Suppressor macrophage treated with lipopolysaccharide for 4 hours (primary cell): ENCODE data around the gene RAB43.
"Not testable (repeated sequence)": the region's sequence is repeated elsewhere in the genome, so short reads cannot be mapped to it uniquely, and the experiment has no call there.

ENCODE experiments used
- DNase-seq: peaks from one replicate; pipeline ENCODE4 v3.0.0-alpha.2; 2020

RAB43 gene

DNA sequence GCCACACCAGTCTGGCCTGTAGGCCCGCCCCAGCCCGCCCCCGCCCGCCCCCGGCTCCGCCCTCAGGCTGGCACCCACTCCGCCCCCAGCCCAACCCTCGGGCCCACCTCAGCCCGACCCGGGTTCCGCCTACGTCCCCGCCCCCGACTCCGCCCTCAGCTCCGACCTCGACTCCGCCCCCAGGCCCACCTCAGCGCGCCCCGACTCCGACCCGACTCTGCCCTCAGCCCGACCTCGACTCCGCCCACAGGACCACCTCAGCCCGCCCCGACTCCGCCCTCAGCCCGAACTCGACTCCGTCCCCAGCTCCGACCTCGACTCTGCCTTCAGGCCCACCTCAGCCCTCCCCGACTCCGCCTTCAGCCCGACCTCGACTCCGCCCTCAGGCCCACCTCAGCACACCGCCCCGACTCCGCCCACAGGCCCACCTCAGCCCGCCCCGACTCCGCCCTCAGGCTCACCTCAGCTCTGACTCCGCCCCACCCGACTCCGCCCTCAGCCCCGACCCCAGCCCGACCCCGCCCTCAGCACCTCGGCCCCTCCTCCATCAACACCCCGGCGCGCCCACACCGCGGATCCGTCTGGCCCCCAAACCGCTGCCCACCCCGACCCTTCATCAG is at the start of gene RAB43:
RAB43 (minus strand) TSS at position 13 of the 620 bp plus-strand sequence. CDS start 315 bp downstream, outside the sequence.
- peak; percentile 68 for DNase-seq

DNA sequence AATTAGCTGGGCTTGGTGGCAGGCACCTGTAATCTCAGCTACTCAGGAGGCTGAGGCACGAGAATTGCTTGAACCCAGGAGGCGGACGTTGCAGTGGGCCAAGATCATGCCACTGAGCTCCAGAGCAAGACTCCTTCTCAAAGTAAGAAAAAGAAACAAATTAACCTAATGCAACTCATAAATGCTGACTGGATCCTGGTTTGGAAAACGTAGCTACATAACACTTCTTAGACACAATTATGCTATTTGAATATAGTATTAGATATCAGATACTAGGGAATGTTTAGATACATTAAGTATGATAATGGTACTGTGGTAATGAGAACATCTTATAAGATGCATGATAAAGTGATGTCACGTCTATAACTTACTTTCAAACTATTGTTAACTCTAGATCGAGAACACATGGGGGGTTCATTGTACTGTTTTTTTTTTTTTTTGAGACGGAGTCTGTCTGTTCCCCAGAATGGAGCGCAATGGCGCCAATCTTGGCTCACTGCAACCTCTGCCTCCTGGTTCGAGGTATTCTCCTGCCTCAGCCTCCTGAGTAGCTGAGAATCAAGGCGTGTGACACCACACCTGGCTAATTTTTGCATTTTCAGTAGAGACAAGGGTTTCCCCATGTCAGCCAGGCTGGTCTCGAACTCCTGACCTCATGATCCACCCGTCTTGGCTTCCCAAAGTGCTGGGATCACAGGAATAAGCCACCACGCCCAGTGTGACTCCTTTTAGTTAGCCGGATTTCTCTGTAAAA is 45.2 kb upstream of the RAB43 start:
- DNase-seq: no peak

DNA sequence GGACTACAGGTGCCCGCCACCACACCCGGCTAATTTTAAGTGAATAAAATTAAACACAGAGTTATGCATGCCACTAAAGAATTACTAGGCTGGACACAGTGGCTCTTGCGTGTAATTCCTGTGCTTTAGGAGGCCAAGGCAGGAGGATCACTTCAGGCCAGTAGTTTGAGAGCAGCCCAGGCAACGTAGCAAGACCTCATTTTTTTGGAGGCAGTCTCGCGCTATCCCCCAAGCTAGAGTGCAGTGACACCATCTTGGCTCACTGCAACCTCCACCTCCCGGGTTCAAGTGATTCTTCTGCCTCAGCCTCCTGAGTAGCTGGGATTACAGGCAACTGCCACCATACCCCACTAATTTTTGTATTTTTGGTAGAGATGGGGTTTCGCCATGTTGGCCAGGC is 44.0 kb upstream of the RAB43 start:
- not testable (repeated sequence) for DNase-seq

DNA sequence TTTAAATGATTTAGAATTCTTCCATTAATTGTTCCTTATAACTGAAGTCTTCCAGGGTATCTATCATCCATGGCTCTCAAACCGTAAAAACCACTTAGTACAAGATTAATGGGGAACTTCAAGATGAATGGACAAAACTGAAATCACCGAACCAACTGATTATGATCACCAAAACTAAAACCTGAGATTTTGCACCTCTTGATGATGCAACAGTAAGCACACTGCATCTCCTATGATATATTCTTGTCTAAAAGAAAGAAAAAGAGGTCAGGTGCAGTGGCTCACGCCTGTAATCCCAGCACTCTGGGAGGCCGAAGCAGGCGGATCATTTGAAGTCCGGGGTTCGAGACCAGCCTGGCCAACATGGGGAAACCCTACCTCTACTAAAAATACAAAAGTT is 42.9 kb upstream of the RAB43 start:
- no peak for DNase-seq

DNA sequence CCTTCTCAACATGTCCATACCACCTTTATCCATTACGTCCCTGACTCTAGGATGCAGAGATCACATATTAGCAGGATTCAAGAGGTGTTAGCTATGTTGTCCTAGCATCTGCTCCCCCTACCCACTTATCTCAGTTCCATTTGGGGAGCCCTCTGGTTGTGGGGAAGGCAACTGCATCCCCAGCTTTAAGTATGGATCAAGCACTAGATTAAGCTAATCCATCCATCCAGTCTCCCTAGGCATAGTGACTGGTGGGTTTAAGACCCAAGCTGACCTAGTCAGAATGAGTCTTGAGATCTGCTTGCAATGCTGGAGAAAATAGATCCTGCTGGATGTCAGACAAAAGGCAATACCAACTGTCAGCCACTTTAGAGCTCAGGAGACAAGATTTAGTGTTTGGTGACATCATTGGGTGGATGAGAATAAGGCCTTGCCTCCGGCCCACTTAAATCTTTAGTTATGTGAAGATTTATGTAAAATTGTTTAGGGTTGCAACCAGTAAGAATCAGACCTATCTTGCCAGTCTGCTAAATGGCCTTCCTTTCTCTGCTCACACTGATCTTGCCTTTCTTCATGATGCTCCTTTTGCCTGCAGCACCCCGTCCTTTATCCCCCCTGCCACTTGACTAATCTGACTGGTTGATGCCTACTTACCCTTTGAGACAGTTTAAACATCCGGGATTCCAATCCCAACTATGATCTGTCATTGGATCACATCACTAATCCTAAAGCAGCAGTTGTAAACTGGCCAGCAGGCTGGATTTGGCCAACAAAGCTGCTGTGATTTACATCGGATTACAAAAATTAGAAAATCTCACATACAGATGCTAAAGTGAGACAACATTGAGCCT is 41.4 kb upstream of the RAB43 start:
- DNase-seq: no peak

DNA sequence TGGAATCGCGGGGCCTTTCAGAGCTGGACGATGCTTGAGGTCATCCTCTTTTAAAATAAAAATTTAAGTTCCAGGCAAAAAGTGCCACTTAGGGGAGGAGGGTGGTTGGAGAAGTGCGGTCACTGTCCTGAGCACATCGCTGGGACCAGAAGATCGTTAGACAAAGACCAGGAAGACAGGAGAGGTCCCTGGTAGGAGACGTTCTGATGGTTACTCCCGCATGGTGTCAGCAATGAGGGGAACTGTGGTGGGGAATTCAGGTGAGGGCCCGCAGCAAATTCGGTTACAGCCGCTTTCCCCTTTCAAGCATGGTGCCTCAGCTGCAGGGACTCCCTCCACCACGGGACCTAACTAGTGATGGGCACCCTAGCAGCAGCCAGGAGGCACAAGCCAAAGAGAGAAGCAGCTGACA is 40.3 kb upstream of the RAB43 start:
- DNase-seq: peak; percentile 26

DNA sequence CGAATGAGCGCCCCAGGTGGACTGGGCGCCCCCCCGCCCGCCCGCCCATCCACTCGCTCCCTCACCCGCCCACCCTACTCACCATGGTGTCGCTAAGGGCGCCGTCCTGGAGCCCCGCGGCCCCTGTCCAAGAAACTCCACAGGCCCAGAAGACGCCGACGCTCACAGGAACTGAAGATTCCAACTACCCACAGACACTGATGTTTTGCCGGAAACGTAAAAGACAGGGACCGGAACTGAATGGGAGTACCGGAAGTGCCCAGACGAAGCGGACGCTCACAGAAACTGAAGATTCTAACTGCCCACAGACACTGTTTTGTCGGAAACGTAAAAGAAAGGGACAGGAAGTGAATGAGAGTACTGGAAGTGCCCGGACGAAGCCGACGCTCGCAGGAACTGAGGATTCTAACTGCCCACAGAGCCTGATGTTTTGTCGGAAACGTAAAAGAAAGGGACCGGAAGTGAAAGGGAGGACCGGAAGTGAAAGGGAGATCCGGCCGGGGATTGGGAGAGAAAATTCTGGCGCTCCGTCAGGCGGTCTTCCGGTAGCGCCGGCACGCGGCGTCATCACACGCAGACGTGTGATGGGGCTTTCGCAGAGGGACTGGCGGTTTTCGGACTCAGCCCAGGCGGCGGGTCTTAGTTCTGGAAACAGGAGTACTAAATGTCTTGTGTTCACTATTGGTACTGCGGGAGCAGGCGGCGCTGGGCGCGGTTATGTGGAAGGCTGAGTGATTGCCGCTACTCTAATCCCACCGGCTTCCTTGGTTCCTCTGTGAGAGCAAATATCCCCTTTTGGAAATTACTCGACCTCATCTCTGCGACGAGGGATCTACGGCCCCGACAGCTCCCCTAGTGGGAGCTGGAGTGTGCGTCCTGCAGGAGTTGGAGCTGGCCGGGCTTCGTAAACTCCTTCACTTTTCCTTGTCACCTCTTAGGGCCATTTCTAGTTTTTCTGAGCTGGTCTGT is 39.6 kb upstream of the RAB43 start, which contains the start of gene ISY1:
ISY1 (minus strand) TSS at position 173 of the 969 bp plus-strand sequence; CDS start at position 85, 88 bp downstream.
- DNase-seq: peak; percentile 97

DNA sequence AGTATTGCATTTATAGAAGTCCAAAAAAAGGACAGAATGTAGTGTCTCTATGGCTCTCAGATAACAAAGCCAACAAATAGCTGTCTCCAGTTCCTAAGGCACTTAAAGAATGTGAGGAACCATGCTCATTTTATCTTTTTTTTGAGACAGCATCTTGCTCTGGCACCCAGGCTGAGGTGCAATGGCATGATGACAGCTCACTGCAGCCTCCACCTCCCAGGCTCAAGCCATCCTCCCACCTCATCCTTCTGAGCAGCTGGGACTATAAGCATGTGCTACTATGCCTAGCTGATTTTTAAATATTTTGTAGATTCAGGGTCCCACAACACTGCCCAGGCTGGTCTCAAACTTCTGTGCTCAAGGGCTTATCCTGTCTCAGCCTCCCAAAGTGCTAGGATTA is 23.2 kb upstream of the RAB43 start:
- no peak for DNase-seq

DNA sequence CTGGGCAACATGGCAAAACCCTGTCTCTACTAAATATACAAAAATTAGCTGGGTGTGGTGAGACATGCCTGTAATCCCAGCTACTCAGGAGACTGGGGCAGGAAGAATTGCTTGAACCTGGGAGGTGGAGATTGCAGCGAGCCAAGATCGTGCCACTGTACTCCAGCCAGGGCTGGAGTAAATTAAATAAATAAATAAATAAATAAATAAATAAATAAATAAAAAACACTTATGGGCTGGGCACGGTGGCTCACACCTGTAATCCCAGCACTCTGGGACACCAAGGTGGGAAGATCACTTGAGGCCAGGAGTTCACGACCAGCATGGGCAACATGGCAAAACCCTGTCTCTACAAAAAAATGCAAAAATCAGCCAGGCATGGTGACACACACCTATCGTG is 19.4 kb upstream of the RAB43 start:
- DNase-seq: not testable (repeated sequence)

DNA sequence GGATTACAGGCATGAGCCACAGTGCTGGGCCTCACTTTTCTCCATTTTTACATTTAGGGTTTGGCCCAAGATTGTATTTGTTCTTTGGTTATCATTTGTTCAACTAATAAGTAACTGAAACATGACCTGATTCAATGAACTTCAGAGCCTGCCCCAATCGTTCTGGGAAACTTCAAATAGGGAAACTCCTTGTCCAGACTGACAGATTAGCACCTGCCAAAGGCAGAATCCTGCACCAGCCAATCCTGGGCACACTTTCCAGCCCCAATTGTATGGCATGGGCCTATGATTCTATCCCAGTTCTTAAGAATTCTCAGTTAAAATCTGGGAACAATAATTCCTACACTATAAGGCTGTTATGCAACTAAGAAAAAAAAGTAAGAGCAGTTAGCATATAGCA is 18.3 kb upstream of the RAB43 start:
- no peak for DNase-seq

DNA sequence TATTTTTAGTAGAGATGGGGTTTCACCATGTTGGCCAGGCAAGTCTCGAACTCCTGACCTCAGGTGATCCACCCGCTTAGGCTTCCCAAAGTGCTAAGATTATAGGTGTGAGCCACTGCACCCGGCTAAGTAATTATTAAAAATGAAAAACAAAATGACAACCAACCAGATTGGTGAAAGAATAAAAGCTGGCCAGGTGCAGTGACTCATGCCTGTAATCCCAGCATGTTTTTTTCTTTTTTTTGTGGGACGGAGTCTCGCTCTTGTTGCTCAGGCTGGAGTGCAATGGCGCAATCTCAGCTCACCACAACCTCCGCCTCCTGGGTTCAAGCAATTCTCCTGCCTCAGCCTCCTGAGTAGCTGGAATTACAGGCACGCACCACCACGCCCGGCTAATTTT is 14.7 kb upstream of the RAB43 start:
- DNase-seq: not testable (repeated sequence)

DNA sequence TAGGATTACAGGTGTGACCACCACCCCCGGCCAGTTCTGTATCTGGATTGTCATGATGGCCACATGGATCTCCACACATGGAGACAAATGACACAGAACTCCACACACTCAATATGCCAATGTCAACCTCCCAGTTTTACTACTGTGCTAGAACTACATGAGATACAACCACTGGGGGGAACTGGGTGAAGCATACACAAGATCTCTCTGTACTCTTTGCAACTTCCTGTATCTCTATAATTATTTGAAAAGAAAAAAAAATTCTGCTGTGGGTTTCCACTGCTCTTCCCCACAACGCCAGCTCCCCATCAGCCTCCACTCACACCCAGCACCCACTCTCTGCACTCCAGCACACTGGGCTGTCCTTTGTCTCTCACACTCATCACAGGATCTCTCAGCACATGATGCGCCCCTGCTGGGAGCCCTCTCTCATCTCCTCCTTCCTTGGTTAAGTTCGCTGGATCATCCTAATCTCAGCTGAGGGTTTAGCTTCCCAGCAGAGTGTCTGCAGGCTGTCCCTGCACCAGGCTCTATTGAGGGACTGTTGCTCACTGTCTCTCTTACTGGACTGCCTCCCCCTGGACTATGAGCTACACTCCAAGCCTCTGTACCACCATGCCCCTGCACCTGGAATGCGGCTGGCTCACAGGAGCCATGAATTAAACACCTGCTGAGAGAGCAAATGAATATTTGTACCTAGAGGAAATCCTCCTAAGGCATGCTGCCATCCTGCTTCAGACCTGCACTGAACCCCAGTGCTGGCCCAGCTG is 10.7 kb upstream of the RAB43 start:
- no peak for DNase-seq

DNA sequence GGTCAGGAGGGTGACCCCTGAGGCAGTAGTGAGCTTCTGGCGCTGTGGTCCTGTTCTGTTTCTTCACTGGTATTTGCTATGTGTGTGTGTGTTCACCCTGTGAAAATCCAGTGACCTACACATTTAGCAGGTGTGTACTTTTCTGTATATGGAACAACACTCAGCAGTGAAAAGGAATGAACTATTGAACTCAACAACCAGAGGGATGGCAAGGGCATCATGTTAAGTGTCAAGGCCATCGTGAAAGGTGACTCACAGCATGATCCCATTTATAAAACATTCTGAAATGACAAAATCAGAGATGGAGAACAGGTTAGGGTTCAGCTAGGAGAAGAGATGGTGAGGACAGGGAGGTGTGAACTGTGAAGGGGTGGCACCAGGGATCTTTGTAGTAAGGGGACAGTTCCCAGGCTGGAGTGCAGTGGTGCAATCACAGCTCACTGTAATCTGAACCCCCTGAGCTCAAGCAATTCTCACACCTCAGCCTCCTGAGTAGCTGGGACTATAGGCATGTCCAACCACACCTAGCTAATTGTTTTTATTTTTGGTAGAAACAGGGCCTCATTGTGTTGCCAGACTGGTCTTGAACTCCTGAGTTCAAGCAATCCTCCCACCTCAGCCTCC is 10.0 kb upstream of the RAB43 start:
- no peak for DNase-seq

DNA sequence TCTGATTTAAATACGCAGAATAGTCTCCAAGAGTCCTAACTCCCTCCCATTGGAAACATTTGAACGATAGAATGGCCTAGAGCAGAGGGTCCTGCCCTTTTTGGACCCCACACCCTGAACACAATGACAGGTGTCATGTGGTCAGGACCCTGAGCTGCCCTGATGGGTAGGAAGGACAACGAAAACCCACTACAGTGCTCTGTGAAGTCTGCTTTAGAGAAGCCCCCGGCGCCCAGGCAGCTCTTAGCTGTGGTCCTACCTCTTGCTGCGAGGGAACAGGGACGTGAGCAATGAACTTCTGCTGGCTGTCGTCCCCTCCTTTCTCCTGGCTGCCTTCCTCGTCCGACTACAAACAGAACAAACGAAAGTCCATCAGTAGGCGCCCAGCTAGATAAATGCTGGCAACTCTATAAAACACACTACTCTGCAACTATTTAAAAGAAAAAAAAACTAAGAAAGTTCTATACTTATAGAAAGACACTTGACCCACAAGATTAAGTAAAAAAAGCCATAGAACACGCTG is 8.7 kb upstream of the RAB43 start:
- no peak for DNase-seq

DNA sequence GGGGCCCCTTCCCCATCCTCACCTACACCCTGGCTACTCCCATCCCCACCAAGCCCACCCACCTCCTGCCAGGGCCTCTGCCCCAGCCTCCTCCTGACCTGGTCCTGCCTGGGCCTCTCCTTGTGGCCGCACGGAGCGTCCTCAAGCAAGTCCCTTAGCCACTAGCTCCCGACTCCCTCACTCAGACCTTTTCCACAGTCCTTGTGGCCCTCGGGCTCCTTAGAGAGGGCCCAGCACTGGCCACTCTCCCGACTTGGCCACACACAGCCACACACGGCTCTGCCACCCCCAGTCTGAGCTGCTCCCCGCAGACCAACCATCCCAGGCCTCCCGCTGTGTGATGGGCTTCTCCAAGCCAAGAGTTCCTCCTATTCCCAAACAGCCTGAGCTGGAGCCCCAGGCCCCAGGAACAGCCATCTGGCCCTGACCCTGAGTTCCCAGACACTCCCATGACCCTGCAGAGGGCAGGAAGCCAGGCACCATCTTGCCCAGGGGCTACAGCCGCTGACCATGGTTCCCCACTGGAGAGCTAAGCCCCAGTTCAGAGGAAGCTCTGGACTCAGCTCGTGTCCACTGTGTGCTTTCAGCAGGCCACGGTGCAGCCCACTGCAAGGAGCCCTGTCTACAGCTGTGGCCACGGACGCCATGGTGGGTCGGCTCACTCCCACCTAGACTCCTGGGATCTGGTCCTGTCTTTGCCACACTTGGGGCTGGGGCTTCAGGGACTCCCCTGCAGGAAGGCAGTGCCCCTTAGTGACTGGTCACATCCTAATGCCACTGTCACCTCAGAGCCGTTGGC is 7.0 kb upstream of the RAB43 start:
- no peak for DNase-seq

DNA sequence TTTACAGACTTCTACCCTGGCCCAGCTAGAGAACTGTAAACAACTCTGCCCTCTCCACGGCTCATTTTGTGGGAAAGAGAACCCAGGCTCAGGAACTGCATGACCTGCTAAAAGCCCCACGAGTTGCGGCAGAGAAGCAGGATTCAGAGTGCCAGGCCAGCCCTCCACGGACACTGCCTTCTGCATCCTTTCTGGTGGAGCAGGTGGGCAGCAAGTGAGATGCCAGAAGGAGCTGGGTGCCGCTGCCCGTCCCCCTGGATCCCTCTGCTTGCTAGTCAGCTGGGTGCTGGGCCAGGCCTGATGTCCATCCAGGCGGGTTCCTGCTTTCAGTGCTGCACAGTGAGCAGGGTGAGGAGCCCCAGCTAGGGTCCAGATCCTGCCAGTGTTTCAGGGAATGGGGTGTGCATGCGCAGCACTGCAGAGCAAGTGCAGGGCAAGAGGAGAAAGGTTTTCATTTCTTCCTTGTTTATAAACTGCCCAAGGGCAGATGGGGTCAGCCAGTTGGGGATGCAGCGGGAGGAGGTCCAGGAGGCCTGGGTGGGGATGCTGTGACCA is 5.2 kb upstream of the RAB43 start:
- no peak for DNase-seq

DNA sequence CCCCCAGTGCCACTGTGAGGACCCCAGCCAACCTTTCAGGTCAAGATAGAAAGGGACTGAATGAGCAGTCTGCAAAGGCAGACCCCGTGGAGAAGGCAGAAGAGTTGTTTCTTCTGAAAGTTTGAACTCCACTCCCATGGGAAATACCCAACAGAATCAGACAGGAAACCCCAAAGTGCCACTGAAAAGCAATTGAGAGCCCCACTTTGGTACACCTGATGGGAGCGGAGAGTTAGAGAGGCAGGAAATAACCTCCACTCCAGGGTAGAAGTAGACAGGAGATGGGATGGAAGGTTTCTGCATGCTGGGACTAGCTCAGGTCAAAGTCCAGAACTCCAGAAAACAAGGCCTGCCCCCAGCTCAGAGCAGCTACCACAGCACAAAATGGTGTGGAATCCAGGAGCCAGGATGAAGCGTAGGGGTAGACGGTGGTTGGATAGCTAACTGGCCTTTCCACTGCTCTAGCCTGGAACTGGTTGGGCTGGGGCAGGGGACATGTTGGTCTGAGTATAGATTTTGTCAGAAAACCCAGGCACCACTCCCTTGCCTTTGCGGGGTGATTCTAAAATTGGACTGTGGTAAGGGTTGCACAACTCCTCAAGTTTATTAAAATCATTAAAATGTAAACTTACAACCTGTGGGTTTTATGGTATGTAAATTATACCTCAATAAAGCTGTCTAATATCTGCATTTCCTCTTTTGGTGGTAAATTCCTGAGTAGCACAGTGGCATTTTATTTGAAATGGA is 1.9 kb upstream of the RAB43 start:
- DNase-seq: no peak

DNA sequence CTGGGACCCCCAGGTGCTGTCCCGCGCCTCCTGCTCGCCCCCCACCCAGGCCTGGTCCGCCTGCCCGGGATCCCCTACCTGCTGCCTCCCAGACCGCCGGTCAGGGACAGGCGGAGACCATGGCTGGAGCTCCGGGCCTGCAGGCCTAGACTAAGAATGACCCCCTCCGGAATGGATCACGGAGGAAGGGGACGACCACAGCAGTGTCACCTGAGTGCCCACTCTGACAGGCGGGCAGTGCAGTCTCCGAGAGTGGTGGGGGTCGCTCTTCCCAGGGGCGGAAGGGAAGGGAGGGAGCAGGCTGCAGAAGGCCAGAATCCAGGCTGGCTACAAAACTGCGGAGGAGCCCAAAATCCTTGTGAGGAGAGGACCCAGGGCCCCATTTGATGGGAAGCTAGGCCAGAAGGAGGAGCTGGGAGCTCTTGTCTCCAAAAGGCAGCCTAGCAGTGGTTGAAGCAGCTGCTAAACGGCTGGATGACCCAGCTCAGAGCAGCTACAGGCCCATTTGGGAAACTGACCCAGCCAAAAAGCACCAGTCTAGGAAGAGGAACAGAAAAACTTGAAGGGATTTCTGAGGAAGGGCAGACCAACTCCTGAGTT is 908 bp upstream of the RAB43 start:
- DNase-seq: peak; percentile 24
